ENCODE results near the gene ZNF296.

Gene ZNF296

GRCh38 chr19:45082170-45082569, 5.9 kb upstream of the ZNF296 start:
- no peak for DNase-seq (ENCODE audit: low read depth in 3 of 3)

GRCh38 chr19:45079911-45080370, 3.7 kb upstream of the ZNF296 start:
- DNase-seq (ENCODE audit: low read depth in 3 of 3) = no peak

- DNase-seq (ENCODE audit: low read depth in 3 of 3) = peak; percentile 56 to 75 (median 68)
Measured at GRCh38 chr19:45079063-45079910, 3.0 kb upstream of the ZNF296 start, which contains the start of gene GEMIN7. TSS of gene GEMIN7 (plus strand) at chr19:45079260. CDS start at chr19:45090115, 10,855 bp downstream.

- DNase-seq (ENCODE audit: low read depth in 3 of 3) = no peak
Measured at GRCh38 chr19:45078390-45079062, 2.2 kb upstream of the ZNF296 start.

- DNase-seq (ENCODE audit: low read depth in 3 of 3) = no peak
Measured at GRCh38 chr19:45076851-45077730, 813 bp upstream of the ZNF296 start.

GRCh38 chr19:45075301-45076028, 813 bp downstream of the ZNF296 start:
- no peak for DNase-seq (ENCODE audit: low read depth in 3 of 3)

- DNase-seq (ENCODE audit: low read depth in 3 of 3) = no peak
Measured at GRCh38 chr19:45074744-45075300, 1.5 kb downstream of the ZNF296 start.

- no peak for DNase-seq (ENCODE audit: low read depth in 3 of 3)
Measured at GRCh38 chr19:45071969-45072790, 4.1 kb downstream of the ZNF296 start.

- no peak for DNase-seq (ENCODE audit: low read depth in 3 of 3)
Measured at GRCh38 chr19:45071545-45071938, 4.7 kb downstream of the ZNF296 start.

GRCh38 chr19:45070861-45071544, 5.3 kb downstream of the ZNF296 start:
- no peak for DNase-seq (ENCODE audit: low read depth in 3 of 3)

- DNase-seq (ENCODE audit: low read depth in 3 of 3) = no peak
Measured at GRCh38 chr19:45070214-45070613, 6.1 kb downstream of the ZNF296 start.

GRCh38 chr19:45069056-45069455, 7.2 kb downstream of the ZNF296 start:
- no peak for DNase-seq (ENCODE audit: low read depth in 3 of 3)

- no peak for DNase-seq (ENCODE audit: low read depth in 3 of 3)
Measured at GRCh38 chr19:45068041-45068440, 8.2 kb downstream of the ZNF296 start.

GRCh38 chr19:45066921-45067661, 9.2 kb downstream of the ZNF296 start:
- no peak for DNase-seq (ENCODE audit: low read depth in 3 of 3)

- DNase-seq (ENCODE audit: low read depth in 3 of 3) = no peak
Measured at GRCh38 chr19:45063851-45064801, 12.2 kb downstream of the ZNF296 start.

- DNase-seq (ENCODE audit: low read depth in 3 of 3) = no peak
Measured at GRCh38 chr19:45061965-45062364, 14.3 kb downstream of the ZNF296 start.

GRCh38 chr19:45059258-45059965, 16.9 kb downstream of the ZNF296 start:
- peak; percentile 62 to 73 (median 64) for DNase-seq (ENCODE audit: low read depth in 3 of 3)

Measured in stimulated activated CD4-positive, alpha-beta T cell treated with anti-CD3 and anti-CD28 coated beads, TNF-alpha, amount 100 ng/mL, for 4 hours (primary cell).